ENCODE results near the gene SPPL2B. TPM values are rescaled to one million over a fixed set of nuclear protein-coding genes. Genes with fewer than 3 reads are reported as not detected.

Gene SPPL2B
- total RNA-seq, 3 donors from 2014 or later (not counting 1 experiment from before 2014, with no cell fraction given), result 63.2 to 83.8 (median 79.7) TPM

GRCh38 chr19:2374808-2375207 lies 46.3 kb downstream of the SPPL2B start:
- no peak for ATAC-seq
- no peak overlapping the region for H3K4me3 Mint-ChIP-seq
- Histone ChIP-seq H3K36me3 (ENCODE audit: control insufficient read depth, insufficient read depth, low read length) (no peaks in the 10 kb centered on the region), H3K9me3 (ENCODE audit: control insufficient read depth, insufficient read depth, low read length) (peaks cover 2% of the 10 kb centered on the region), H3K4me1 (ENCODE audit: control insufficient read depth, insufficient read depth, low read length) (no peaks in the 10 kb centered on the region), H3K4me3 (ENCODE audit: low read length) (no peak overlapping the region), H3K27me3 (ENCODE audit: control insufficient read depth, insufficient read depth, low read length) (no peaks in the 10 kb centered on the region), H3K27ac (ENCODE audit: low read length) (no peak overlapping the region)
- intact Hi-C loops (cut with micrococcal nuclease), result no loop called here
- no peaks in the 10 kb centered on the region for H3K4me1 Mint-ChIP-seq
- DNase-seq, result no peak
- TF ChIP-seq CTCF (IDR thresholded peaks at IDR 0.05), result no peak
- peaks cover 5 to 12% of the 10 kb centered on the region in 2 donors for H3K27me3 Mint-ChIP-seq (ENCODE audit: low read depth in 2 of 2)
- H3K36me3 Mint-ChIP-seq, result no peaks in the 10 kb centered on the region
- peaks cover 2% of the 10 kb centered on the region in 2 donors for H3K9me3 Mint-ChIP-seq
- 92% methylated on average over 13 of the region's 13 CpGs for WGBS (ENCODE audit: insufficient coverage)
- no peak overlapping the region for H3K27ac Mint-ChIP-seq

- H3K27ac ChIP-seq (ENCODE audit: low read length), result no peak overlapping the region
- ATAC-seq (no peak), DNase-seq (no peak)
- Mint-ChIP-seq H3K4me3 (no peak overlapping the region), H3K36me3 (no peaks in the 10 kb centered on the region), H3K27me3 (ENCODE audit: low read depth in 2 of 2) (peaks cover 5 to 12% of the 10 kb centered on the region in 2 donors), H3K27ac (no peak overlapping the region), H3K4me1 (no peaks in the 10 kb centered on the region), H3K9me3 (peaks cover 2% of the 10 kb centered on the region in 2 donors)
- H3K9me3 ChIP-seq (ENCODE audit: control insufficient read depth, insufficient read depth, low read length), result no peaks in the 10 kb centered on the region
- no peaks in the 10 kb centered on the region for H3K4me1 ChIP-seq (ENCODE audit: control insufficient read depth, insufficient read depth, low read length)
- intact Hi-C loops (cut with micrococcal nuclease), result no loop called here
- 97% methylated on average over 6 of the region's 7 CpGs for whole genome bisulfite sequencing (ENCODE audit: insufficient coverage)
- no peaks in the 10 kb centered on the region for H3K36me3 ChIP-seq (ENCODE audit: control insufficient read depth, insufficient read depth, low read length)
- H3K4me3 ChIP-seq (ENCODE audit: low read length), result no peak overlapping the region
- no peak for TF ChIP-seq CTCF (IDR thresholded peaks at IDR 0.05)
- no peaks in the 10 kb centered on the region for H3K27me3 ChIP-seq (ENCODE audit: control insufficient read depth, insufficient read depth, low read length)
These were observed 47.1 kb downstream of the SPPL2B start for GRCh38 chr19:2375353-2376121.

GRCh38 chr19:2376784-2377519 lies 48.5 kb downstream of the SPPL2B start:
- Mint-ChIP-seq H3K27ac (peak overlapping the region; percentile 47 to 84), H3K9me3 (peaks cover 2% of the 10 kb centered on the region in 2 donors), H3K4me3 (no peak overlapping the region), H3K4me1 (no peaks in the 10 kb centered on the region), H3K36me3 (no peaks in the 10 kb centered on the region), H3K27me3 (ENCODE audit: low read depth in 2 of 2) (peaks cover 5 to 11% of the 10 kb centered on the region in 2 donors)
- intact Hi-C loops (cut with micrococcal nuclease), result no loop called here
- Histone ChIP-seq H3K27me3 (ENCODE audit: control insufficient read depth, insufficient read depth, low read length) (no peaks in the 10 kb centered on the region), H3K4me3 (ENCODE audit: low read length) (no peak overlapping the region), H3K4me1 (ENCODE audit: control insufficient read depth, insufficient read depth, low read length) (no peaks in the 10 kb centered on the region), H3K9me3 (ENCODE audit: control insufficient read depth, insufficient read depth, low read length) (no peaks in the 10 kb centered on the region), H3K27ac (ENCODE audit: low read length) (no peak overlapping the region), H3K36me3 (ENCODE audit: control insufficient read depth, insufficient read depth, low read length) (no peaks in the 10 kb centered on the region)
- ATAC-seq (no peak), DNase-seq (no peak)
- WGBS (ENCODE audit: insufficient coverage), result 94% methylated on average over 13 of the region's 15 CpGs
- TF ChIP-seq CTCF (IDR thresholded peaks at IDR 0.05), result no peak

Measured in natural killer cell (primary cell).